GM21360 (cell line): ENCODE data around the gene CEP55.

Source experiments
- ATAC-seq: cut with Tn5 transposase; IDR thresholded peaks from one replicate; pipeline ENCODE4 v1.9.1; 2021; ENCODE audit warnings: mild to moderate bottlenecking, moderate library complexity; ENCODE audit not compliant: unreplicated experiment

The CEP55 gene

DNA sequence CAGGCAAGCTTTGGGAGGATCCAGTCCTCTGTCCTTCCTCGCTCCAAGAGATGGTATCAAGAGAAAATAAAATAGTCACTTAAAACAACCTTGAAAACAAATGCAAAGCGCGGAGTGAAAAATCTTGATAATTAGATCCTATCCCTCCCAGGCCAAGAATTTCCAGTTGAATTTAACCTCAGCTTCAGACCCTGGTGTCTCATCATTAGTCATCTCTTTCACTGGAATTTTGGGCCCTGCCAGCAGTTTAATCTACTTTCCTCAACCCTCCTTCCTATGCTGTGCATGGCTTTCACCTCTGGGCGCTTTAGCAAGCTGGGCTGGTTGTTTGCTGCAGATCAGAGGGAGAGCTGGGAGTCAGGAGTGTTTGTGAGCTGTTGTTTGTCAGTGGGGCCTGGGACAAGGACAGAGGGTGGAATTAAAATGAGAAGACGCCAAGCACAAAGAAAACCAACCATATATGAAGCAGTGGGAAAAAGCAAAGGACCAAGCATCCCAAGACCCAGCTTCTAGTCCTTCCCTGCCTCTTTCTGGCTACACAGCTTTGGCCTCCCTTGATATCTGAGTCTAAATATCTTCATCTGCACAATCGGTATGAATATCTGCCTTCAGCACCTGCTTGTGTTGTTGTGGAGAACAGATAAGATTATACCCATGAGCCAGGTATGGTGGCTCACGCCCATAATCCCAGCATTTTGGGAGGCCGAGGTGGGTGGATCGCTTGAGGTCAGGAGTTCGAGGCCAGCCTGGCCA, 27.8 kb upstream of the CEP55 start:
- no peak for ATAC-seq

DNA sequence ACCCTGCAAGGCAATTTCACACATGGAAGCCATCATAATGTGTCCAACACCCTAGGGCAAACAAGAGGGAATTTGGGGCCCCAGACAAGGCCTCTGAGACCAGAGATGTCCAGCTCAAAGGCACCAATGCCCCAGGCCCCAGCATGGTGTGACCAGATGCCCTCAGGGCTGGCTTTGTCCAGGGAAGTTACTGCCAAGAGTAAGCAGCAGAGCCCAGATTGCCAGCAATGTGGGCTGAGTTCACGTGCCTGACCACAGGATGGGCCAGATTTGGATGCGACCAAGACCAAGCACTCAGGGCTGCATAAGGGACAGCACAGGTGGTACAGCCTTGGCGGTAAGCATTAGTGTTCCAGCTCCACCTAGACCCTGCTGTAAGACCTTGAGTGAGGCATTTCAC, 27.0 kb upstream of the CEP55 start:
- no peak for ATAC-seq

DNA sequence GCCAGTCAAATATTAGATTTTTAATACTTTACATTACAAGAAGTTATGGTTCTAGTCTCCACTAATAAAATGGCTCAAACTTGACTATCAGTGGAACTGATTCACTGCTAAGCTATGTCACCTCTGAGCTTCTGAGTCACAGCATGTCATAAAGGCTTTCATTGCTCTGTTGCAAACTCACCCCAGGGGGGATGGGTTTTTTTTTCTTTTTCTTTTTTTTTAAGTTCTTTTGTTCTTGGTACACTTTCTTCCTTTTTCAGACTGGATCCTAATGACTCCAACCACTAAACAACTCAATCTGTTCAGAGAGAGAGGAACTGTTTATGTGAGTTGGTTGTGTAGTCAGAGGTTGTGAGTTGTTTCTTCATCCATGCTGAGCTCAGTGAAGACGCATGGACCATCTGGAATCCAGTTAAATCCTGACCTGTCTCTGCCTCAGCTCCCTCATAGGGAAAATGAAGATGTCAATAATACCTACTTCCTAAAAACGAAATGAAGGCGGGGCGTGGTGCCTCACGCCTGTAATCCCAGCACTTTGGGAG, 25.2 kb upstream of the CEP55 start:
- ATAC-seq, result no peak

DNA sequence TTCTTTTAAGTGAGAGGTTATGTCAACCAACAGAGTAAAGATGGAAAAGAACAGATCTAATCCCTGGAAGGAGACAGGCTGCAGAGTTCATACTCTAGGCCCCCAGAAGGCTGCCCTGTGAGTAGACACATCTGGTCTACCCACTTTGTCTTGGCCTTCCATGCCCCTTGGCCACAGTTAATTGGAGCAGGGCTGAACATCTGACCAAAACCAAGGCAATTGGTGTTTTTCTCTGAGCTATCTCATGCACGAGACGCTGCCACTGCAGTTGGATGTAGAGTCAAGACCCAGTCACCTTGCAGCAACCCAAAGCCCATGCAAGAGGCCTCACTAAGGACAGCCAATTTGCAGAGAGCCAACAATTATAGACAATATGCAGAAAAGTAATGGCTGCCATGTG, 23.3 kb upstream of the CEP55 start:
- ATAC-seq, result no peak

DNA sequence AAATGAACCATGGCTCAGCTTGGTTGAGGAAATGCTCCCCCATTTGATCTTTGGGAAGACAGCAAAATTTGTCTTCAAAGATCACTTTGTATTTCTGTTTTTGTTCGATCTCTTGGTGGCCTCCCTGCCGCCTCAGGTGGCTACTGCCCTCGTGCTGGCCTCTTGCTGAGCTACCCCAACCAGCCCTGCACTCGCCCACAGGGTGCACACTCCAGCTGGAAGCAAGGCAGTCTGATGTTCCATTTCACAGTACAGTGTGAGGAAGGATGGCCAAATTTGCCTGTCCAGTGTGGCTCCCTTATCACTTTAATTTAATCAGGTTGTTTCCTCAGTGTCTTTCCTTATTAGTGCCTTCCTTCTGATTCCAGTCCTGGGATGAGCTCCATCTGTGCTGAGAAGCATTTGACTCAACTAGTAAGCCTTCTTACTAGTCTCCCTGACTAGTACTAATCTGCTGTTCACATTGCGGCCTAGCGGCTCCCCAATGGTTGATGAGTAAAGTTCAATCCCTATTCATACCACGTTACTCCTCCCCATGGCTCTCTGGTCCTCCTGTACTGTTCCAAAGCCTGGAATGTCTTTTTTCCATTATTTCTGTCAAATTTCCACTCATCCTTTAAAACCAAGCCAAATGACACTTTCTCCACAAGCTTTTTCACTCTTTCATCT, 22.5 kb upstream of the CEP55 start:
- ATAC-seq, result no peak

DNA sequence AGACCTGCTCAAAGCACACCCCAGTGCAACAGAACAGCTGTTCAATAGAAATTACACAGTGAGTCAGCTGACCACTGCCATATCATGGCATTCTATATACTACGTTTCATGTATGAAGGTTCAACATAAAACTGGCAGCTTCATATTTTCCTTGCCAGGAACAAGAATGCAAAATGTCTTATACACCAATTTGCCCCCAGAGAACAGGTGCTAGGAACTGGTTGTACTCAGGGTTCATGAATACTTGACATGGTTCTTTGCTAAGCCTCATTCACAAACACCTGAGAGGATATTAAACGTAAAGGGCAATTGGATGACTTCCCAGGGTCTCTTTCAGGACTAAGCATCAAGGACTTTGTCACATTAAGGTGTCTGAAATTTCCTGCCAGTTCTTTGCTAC, 21.2 kb upstream of the CEP55 start:
- no peak for ATAC-seq

DNA sequence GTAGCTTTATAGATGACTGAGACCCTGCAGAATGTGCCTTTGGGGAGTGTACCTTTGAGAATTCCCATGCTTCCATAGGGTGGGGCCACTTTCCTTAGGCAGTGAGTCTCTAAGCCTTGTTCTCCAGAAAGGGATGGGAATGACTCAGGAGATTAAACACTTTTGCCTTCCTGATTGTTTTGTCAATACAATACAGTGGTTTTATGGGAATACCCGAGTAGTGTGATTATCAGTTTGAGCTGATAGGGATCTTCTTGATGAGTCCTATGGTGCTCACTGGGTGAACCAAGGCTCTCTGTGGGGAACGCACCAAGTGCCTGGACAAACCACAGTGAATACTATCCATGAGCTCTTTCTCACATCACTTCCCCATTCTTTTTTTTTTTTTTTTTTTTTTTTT, 20.5 kb upstream of the CEP55 start:
- ATAC-seq, result no peak

DNA sequence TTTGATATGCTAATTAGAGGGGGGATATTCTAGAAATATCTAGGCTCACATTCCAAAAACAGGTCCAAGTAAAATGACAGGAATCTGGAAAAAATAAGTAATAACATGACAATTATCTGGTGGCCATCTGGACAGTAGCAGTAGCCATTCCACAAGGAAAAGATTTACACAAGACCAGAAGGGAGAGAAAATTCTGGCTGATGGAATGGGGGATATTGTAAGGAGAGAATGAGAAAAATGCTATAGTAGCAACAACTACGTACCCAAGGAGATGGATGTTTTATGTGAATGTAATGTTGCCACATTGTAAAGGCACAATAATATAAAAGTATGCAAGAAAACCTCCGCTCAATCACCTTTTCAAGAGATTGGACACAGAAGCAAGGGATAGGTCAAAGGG, 19.7 kb upstream of the CEP55 start:
- no peak for ATAC-seq

DNA sequence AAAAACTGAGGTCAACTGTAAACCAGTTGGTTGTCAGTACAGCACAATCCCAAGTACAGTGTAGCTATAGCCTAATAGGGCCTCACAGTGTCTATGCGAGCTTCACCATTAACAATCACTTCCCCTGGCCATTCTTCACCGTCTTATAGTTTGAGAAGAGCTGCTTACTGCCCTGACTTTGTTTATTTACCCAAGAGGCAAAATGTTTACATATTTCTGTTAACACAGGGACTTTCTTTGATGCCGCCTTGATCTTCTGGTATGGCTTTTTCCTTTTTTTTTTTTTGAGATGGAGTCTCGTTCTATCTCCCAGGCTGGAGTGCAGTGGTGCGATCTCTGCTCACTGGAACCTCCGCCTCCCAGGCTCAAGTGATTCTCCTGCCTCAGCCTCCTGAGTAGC, 17.5 kb upstream of the CEP55 start:
- ATAC-seq, result no peak

DNA sequence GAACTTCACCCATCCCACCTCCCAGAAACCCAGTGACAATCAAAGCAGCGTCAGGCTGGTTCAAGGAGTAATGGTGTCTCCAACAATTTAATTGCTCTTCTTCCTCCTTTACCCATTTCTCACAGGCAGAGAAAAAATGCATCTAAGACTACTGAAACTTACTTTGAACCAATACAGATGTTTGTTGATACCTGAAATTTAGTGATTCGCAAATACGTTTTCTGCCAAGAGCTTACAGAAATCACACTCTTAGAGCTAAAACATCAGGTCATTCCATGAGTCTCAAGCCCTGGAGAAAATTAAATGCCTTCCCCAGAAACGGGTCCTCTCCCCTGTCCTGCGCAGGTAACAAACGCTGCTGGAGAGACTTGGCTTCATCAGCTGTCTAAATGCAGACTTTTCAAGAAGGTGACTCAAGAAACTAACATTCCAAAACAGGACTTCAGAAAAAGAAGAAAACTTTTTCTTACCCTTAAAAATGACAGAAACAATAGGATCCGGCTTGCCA, 14.7 kb upstream of the CEP55 start:
- ATAC-seq, result no peak

DNA sequence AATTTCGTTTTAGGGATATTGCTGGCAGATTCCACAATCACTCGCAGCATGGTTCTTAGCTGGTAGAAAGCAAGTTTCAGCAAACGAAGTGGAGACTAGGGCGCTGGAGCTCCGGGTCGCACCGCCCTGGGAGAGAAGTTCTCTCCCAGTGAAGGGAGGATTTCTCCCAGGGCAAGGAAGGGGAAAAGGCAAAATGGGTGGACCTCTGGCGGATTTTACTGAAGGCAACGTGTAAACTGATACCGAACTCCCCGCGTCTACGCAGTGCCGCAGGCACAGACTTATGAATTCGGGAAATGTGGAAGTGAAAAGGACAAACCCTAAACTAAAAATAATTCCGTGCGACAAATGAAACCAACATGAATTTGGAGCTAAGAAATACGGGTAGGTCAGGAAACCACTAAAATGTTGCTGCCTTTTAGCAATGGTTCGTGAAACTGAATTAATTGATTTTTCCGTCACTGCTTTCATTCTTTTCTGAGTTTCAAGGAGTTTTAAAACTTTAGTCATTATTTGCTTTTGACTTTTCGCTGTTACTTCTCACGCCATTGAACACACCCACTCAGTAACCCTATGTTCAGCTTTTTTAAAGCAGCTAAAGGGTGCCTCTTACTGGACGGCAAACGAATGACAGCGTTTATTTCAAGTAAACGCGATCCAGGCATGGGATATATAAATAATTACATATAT, 14.1 kb upstream of the CEP55 start, which contains the start of gene MYOF:
Gene MYOF (minus strand): TSS at position 190 of the 690 bp plus-strand sequence. CDS start 140 bp downstream, at position 50.
- peak; percentile 79 for ATAC-seq

DNA sequence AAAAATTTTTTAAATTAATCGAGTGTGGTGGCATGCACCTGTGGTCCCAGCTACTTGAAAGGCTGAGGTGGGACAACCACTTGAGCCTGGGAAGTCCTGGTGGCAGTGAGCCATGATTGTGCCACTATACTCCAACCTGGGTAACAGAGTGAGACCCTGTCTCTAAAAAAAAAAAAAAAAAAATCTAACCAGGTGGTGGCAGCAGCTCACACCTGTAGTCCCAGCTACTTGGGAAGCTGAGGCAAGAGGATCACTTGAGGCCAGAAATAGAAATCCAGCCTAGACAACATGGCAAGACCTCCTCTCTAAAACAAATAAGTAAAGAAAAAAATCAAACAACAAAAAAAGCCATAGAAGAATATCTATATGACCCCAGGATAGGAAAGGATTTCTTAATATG, 10.7 kb upstream of the CEP55 start:
- no peak for ATAC-seq

DNA sequence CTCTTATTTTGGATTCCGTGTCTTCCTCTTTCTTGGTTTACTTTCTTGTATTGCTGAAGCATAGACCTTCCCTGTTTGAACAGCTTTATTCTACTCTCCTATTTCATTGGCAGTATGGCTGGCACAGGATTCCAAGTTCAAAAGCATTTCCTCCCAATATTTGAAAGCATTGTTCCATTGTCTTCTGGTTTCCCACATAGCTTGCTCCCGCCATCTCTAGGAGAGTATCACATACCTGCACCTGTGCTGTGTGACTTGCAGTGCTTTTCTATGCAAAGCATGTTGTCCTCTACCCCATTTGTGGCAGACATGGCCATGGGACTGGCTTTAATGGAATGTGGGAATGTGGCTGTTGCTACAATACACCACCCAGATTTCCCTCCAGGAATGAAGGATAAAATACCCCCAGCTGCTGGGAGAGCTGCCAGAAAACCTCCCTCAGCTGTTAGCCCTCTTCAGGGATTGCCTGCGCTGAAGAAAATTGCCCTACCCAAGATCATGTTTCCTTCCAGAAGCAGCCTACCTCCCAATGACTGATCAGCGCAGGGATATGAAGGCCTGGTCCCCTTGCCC, 7.4 kb upstream of the CEP55 start:
- ATAC-seq, result no peak

DNA sequence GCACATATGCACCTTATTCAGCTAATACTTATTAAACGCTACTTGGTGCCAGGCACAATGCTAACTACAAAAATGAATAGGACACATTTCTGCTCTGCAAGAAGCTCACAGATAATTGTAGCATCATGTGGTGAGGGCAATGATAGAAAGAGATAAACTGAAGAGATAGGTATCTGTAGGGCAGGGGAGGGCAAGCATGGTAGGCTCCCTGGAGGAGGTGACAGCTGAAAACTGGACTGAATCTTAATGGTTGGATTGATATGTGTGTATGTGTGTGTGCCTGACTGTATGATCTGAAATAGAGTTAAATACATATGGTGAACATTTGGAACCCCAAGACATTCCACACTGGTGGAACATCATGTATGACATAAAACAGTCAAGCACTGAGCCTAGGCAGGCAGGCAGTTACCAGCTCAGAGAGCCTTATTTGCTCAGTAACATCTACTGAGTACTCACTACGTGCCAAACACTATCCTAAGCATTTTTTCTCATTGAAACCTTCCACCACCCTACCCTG, 4.8 kb upstream of the CEP55 start:
- no peak for ATAC-seq

DNA sequence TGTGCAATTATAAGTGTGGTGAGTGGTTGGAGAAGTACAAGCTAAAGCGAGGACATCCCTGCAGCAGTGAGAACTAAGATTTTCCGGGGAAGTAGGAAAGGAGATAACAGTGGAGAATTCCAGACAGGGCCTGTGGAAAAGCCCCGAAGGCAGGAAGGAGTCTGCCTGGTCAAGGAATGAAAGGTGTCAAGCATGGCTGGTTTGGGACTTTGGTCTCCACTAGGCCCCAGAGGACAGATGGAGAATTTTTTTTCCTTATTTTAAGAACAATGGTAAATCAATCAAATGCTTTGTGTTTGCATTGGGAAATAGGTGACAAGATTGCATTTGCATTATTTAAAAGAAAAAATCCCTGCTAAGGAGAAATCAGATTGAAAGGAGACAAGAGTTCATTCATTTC, 3.2 kb upstream of the CEP55 start:
- ATAC-seq, result no peak

DNA sequence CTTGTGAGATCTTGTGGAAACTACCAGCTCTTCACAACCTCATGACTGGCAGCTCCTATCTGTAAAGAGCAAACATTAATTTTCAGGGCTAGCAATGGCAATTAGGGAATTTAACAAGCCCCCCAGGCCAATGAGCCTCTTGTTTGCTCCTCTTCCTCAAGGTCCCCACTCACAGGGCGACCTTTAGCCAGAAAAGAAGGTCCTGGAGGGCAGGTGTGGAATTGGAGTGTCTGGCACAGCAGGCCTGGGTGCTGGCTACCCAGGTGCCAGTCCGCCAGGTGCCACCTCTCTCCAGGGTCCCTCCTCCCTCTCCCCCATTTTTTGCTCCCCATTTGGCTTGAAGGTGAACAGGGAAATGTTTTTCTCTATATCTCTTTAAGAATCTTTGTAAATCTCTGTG, 1.9 kb upstream of the CEP55 start:
- no peak for ATAC-seq

DNA sequence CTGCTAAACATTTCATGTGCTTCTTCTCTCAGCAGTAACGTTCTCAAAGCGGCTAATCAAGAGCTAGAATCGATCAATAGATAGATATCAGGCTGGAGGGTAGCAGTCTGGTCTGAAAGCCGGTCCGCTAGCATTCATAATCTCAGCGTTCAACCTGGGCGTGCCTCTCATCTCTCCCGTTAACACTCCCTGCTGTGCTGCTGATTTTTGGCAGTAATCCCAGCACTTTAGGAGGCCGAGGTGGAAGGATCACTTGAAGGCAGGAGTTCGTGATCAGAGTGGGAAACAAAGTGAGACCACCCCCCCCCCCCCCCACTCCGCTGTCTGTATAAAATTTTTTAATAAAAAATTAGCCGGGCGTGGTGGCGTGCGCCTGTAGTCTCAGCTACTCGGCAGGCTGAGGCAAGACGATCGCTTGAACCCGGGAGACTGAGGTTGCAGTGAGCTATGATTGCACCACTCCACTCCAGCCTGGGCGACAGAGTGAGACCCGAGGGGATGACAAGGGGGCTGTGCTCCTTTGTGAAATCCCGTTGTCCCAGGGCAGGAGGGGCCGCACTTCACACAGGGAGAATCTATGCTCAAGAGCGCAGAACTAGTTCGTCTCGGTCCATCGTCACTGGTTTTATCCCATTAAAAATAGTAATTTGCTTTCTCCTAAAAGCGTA, 624 bp upstream of the CEP55 start:
- ATAC-seq, result peak; percentile 16

DNA sequence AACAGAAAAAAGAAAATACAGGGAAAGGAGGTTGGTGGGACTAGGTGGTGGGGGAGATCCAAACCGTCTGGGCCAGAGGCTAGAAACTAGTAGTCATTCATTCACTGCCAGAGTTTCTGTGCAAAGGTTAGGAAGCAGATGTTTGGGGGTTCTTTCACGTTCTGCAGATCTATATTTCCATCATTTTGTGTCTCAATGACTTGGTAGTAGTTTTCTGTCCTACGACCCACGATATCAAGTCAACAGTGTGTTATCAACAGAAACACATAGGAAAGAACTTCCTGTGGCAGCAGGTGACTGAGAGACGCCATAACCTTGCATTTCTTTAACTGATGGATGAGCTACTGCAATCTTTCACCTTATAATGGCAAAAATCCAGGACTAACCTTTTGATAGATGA, 1.8 kb downstream of the CEP55 start:
- ATAC-seq, result no peak

DNA sequence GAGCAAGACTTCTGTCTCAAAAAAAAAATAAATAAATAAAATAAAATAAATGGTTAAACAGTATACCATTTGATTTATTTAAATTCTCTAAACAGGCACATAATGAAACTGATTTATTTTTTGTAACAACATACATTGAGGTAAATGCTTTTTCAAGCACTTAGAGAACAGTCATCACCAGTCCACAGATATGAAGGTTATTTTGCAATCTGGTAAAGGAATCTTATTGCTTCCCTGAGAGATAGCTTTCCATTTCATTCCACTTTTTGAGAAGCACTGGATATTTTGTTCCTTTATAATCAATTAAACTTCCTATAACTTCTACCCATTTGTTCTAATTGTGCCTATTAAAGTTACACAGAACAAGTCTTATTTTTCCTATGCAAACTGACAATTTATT, 5.2 kb downstream of the CEP55 start:
- ATAC-seq, result no peak

DNA sequence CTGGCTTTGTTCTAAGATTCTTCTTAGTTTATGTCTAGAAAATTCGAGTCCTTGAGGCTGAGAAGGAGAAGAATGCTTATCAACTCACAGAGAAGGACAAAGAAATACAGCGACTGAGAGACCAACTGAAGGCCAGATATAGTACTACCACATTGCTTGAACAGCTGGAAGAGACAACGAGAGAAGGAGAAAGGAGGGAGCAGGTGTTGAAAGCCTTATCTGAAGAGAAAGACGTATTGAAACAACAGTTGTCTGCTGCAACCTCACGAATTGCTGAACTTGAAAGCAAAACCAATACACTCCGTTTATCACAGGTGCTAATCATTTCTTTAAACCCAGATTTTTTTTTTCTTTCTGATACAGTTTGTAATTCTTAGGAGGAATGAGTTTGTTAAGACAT, 6.7 kb downstream of the CEP55 start:
- peak; percentile 69 for ATAC-seq
